ENCODE results near the gene POLD1.
"Not testable (repeated sequence)": the region's sequence is repeated elsewhere in the genome, so short reads cannot be mapped to it uniquely, and the experiment has no call there.

POLD1 gene

DNA sequence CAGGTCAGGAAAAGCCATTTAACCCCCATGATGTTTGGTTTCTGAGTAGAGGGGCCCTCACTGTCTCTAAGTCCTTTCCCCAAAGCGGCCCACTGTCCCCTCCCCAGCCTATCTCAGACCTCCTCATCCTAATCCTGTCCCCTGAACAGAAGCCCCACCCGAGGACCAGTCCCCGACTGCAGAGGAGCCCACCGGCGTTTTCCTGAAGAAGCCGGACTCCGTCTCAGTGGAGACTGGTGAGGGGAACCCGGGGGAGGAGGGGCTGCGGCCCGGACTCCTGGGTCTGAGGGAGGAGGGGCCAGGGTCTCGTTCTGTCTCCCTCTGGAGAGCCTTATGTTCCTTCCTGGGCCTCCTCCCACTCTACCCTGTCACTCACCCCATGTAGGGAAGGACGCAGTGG, 51.5 kb downstream of the POLD1 start:
- no peak for DNase-seq

DNA sequence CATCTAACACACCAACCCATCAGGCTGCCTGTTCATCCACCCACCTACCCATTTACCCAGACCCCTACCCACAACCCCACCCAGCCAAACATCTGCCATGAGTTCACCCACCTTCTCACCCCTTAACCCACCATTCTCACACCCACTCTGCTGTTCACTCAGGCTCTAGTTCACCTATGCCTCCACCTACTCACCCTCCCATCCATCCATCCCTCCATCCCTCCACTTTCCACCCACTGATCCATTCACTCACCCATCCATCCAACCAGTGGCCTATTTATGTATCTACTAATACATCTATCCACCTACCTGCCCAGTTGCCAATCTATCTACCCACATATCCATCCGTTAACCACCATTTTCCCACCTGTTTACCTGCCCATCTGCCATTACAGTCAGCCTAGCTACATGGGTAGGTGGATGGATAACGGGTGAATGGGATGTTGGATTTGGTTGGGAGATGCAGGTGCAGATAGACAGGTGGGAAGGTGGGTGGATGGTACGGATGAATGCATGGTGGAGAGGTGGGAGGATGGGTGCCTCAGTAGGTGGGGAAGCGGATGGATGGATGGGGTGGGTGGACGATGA, 53.8 kb downstream of the POLD1 start:
- DNase-seq: no peak

DNA sequence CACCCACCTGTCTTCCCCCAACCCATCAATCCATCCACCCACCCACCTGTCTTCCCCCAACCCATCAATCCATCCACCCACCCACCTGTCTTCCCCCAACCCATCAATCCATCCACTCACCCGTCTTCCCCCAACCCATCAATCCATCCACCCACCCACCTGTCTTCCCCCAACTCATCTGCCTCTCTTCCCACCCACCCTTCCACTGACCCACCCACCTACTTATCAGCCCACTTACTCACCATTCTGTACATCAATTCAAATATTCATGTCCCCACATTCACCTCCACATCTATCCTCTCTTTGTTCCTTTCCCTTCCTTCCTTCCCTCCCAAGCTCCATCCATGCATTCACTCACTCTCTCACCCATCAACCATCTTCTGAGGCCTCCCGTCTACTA, 55.0 kb downstream of the POLD1 start:
- DNase-seq: not testable (repeated sequence)

DNA sequence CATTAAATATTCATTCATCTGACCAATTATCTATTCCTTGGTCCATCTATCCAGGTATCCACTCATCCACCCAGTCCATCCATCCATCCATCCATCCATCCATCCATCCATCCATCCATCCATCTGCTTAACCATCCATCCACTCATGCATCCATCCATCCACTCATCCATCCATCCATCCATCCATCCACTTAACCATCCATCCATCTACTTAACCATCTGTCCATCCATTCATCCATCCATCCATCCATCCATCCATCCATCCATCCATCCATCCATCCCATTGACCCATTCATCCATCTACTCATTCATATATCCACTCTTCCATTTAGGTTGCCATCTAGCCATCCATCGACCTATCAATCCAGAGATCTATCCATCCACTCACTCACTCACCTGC, 59.9 kb downstream of the POLD1 start:
- no peak for DNase-seq

DNA sequence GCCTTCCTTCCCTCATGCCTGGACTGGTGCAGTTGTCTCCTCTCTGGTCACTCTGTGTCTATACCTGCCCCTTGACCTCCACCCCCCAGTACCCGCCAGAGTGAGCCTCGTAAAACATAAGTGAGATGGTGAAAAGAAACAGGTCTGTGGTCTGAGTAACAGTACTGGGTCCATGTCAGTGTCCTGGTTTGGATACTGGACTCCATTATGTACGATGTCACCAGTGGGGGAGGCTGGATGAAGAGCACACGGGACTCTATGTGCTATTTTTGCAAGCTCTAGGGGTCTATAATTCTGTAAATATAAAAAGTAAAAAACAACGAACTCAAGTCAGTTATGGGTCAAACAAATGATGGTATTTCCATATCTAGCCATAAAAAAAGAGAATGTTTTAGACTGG, 62.9 kb downstream of the POLD1 start:
- no peak for DNase-seq

DNA sequence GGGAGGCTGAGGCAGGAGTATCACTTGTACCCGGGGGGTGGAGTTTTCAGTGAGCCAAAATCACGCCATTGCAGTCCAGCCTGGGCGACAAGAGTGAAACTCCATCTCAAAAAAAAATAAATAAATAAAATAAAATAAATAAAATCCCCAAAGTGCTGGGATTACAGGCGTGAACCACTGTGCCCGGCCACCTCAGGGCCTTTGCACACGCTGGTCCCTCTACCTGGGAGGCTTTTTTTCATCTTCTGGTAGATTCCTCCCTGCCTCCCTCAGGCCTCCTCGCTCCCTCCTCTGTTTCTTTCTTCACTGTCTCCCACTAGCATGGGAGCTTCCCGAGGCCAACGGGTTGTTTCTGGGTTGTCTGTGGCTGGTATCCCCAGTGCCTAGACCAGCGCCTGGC, 63.6 kb downstream of the POLD1 start:
- DNase-seq: no peak

DNA sequence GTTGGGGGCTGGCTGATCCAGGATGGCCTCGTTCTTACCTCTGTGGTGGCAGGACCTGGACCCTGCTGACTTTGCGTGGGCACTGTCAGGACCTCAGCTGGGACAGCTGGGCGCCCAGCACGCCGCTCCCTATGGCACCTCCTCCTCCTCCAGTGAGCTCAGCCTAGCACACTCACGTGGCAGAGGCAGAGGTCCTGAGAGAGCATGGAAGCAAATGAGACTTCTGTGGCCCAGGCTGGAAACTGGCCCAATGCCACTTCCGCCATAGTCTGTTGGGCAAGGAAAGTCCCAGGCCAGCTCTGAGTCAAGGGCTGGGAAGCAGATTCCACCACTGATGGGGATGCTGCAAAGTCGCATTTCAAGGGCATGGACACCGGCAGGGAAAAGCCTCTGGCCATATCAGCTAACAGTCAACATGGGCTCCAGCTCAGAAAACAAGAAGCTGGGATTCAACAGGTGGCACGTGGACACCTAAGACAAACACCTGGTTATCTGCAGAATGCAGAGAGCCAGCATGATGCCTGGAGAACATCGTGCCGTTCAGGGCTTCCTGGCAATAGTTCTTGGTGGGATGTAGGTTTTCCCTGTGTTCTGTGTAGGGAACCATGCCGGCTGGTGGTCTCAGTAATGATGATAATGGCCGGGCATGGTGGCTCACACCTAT, 65.2 kb downstream of the POLD1 start:
- DNase-seq: no peak

DNA sequence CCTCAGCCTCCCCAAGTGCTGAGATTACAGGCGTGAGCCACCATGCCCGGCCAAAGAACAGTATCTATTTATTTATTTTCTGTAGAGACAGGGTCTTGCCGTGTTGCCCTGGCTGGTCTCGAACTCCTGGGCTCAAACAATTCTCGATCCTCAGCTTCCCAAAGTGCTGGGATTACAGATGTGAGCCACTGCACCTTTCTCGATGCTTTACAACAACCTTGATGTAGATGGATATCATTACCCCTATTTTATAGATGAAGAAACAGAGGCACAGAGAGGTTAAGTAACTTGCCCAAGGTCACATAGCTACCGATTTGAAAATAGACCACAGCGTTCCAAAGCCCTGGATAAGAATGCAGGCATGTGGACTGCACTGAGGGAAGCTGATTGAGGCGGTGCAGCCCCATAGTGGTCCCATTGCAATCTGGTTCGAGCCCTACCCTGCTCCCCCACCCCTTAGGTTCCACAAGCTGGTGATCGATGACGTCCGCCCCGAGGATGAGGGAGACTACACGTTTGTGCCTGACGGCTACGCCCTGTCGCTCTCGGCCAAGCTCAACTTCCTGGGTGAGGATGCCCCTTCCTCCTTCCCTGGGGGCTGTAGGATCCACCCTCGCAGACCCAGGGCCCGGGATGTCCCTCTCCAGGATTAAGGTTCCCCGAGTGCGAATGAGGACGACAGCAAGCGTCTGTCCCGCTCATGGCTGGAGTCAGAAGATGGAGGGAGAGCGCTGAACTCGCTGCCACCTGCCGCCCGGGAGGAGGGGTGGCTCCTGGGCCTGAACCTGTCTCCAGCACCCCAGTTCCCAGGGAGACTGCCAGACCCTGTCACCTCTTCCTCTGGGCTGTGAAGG, 66.4 kb downstream of the POLD1 start:
- no peak for DNase-seq

DNA sequence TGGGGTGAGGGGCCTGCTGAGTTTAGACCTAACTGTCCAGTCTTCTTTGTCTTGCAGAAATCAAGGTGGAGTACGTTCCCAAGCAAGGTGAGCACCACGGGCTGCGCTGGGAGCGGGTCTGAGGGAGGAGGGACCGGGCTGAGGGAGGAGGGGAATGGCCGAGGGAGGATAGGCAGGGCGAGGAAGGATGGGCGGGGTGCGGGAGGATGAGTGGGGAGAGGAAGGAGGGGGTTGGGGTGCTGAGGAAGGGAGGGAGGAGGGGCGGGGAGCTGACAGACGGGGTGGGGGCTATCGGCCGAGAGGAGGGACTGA, 67.0 kb downstream of the POLD1 start:
- no peak for DNase-seq

DNA sequence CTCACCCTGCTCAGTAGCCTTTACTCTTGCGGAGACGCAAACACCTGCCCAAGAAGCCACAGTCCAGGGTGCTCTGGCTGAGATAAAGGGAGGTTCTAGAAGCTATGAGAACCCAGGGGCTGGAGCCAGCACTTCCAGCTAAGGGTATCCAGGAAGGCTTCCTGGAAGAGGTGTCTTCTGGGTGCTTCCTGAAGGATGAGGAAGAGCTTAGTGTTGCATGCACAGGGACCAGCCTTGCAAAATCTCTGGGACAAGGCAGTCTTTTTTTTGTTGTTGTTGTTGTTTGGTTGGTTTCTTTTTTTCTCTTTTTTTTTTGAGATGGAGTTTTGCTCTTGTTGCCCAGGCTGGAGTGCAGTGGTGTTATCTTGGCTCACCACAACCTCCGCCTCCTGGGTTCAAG, 69.1 kb downstream of the POLD1 start:
- no peak for DNase-seq

DNA sequence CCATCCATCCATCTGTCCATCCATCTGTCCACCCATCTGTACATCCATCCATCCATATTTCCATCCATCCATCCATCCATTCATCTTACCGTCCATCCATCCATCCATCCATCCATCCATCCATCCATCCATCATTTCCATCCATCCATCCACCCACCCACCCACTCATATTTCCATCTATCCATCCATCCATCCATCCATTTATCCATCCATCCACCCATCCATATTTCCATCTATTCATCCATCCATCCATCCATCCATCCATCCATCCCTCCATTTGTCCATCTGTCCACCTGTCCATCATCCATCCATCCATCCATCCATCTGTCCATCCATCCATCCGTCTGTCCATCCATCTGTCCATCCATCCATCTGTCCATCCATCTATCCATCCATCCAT, 71.8 kb downstream of the POLD1 start:
- no peak for DNase-seq

DNA sequence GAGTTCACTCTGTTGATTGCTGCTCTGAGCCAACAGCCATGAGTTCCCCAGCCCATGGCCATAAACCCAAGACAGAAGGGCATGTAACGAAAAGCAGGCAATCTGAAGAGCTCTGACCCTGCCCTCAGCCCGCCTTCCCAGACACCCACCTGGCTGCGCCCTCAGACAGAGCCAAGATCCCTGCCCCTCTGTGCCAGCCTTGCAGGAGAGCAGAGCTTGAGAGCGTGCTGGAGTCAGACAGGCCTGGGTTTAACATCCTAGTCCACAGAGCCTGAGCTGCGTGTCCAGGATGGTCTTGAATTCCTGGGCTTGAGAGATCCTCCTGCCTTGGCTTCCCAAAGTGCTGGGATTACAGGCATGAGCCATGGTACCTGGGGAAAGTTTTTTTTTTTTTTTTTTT, 73.2 kb downstream of the POLD1 start:
- no peak for DNase-seq

DNA sequence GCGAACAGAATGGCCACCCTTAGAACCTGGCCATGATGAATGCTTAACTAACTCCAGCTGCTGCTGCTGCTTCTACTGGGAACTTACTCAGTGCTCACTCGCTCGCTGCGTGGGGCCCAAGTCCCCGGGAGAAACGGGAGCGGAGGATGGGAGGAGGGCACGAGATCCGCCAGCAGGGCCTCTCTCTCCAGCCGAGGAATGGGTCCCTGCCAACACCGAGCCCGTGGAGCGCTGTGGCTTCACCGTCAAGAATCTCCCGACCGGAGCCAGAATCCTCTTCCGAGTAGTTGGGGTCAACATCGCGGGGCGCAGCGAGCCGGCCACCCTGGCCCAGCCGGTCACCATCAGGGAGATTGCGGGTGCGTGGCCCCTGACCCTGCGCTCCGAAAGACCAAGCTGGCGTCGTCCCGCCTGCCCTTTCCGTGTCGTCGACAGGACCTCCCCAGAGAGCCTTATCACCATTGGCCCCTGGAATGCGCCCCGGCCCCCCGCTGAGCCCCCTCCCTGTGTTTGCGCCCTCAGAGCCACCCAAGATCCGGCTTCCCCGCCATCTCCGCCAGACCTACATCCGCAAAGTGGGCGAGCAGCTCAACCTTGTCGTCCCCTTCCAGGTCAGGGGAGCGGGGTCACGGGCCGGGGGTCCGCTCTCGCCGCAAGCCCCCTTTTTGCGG, 74.4 kb downstream of the POLD1 start:
- DNase-seq: no peak

DNA sequence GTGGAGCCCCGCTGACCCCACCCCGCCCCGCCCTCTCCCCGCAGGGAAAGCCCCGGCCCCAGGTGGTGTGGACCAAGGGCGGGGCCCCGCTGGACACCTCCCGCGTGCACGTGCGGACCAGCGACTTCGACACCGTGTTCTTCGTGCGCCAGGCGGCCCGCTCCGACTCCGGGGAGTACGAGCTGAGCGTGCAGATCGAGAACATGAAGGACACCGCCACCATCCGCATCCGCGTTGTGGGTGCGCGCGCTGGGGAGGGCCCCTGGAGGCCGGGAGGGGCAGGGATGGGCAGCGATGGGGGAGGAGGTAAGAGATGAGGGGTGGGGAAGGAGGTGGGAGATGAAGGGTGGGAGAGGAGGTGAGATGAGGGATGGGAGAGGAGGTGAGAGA, 74.9 kb downstream of the POLD1 start:
- DNase-seq: no peak

DNA sequence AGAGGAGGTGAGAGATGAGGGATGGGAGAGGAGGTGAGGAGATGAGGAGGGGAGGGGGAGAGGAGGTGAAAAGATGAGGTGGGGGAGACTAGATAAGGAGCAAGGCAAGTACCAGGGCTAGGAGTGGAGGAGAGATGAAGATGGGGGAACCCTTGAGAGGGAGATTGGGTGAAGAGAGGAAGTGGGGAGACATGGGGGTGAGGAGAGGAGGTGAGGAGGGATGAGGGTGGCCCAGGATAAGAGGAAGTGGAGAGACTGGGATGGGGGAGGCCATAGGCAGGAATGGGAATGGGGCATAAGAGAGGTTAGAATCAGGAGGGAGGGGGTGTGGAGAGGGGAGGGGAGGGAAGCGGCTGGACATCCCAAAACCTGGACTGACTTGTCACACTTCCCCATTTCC, 75.5 kb downstream of the POLD1 start:
- no peak for DNase-seq

DNA sequence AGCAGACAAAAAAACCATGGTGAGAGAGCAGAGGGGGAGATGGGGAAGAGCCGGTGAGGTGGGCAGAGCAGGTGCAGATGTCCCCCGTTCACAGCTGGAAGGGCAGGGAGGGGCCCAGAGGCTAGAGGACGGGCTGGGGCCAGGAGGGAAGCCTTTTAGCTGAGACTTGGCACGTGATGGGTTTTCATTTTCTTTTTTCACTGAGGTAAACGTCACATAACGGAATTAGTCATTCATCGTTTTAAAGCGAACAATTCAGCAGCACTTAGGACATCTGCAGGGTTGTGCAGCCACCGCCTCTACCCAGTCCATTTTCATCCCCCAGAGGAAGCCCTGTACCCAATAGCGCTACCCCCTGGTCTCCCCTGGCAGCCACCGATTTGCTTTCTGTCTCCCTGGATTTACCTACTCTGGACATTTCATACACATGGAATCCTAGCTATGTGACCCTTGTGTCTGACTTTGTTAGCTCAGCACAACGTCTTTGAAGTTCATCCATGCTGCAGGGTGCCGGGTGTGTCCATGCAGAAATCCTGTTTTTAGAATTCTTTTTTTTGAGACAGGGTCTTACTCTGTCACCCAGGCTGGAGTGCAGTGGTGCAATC, 76.1 kb downstream of the POLD1 start:
- no peak for DNase-seq

DNA sequence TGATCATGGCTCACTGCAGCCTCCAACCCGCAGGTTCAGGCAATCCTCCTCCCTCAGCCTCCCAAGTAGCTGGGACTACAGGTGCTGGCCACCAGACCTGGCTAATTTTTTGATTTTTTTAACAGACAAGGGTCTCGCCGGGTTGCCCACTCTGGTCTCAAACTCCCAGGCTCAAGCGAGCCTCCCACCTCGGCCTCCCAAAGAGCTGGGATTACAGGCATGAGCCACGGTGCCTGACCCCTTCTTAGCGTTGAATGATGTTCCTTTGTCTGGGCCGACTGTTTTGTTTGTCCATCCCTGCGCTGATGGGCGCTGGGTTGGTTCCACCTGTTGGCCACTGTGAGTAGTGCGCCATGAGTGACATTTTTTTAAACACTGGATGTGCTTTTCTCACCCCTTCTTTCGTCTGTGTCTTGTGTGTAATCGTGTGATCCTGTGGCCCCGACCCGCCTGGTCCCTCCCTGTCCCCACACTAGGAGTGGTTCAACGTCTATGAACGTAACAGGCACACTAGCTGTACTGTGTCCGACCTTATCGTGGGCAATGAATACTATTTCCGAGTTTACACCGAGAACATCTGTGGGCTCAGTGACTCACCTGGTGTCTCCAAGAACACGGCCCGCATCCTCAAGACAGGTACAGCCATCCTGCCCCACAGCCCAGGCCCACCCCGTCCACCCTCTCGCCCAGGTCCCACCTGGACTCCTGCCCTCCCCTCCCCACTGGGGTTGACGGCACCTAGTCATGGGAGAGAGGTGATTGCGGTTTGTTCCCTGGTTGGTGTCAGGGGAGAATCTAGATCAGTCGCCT, 77.1 kb downstream of the POLD1 start:
- DNase-seq: peak in 10 of 14 donors; percentile 3 to 40 (median 28)

DNA sequence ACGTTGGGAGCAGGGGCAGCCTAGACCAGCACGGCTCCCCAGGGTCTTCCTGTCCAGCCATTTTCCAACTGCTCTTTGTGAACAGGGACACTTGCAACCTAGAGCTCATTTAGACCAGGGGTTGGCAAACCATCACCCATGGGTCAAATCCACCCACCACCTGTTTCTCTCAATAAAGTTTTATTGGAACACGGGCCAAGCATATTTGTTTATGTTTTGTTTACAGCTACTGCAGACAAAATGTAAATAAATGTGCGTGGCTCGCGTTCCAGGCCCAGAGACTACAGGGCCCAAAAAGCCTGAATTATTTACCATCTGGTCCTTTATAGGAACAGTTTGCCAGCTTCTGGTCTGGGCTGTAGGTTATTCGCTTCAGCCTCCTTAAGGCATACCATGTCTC, 78.8 kb downstream of the POLD1 start:
- DNase-seq: no peak

DNA sequence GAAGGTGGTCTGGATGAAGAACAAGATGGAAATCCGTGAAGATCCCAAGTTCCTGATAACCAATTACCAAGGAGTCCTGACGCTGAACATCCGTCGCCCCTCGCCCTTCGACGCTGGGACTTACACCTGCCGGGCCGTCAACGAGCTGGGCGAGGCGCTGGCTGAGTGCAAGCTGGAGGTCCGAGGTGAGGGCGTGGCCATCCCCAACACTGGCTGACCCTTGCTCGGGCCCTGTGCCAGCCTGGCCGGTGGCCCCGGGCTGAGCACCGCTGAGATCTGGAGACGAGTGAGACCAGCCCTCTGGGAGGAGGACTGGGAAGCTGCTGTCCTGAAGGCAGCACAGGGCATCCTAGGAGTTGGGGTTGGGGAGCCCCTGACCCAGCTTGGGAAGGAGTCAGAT, 80.2 kb downstream of the POLD1 start:
- no peak for DNase-seq

DNA sequence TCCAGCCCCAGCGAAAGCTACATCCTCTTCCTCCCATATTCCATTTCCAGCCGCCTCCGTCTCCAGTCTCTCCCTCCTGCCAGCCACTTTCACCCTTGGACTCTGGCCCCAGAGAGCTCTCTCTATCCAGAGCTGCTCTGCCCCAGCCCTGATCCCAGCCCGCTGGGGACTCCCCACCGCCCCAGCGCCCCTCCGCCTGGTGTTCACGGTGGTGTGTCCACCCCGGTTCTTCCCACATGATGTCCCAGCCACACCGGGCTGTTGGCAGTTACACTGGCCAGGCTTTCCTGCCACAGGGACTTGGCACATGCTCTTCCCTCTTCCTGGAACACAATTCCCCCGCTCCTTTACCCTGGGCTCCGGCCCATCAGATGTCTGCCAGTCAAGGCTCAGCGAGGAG, 80.9 kb downstream of the POLD1 start:
- DNase-seq: no peak

DNA sequence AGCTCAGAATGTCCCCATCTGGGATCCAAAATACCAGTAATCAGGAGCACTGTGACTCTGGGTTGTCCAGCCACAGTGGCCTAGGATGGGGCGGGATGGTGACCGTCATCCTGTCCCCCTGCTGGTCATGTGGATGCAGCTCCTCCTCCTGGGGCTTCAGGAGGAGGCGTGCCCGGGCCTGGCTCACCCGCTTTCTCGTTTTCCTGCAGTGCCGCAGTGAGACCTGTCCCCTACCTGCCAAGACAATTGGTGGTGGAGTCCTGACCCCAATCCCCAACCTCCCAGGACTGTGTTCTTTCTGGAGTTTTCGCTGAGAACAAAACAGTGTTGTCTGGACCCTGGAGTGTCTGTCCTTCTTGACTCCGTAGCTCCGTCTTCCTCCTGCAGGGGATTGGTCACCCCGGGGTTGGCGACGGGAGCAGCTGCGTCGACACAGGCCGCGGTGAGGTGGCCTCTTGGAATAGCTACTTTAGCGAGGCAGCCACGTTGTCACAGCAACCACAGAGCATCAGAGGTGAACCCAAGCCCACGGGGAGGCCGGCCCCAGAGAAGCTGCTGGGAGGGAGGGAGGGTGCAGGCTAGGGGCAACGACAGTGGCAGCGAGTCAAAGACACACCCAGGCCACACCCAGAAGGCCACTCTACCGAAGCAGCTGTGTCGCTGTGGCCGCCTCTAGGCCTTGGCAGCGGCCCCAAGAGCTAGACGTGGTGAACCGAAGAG, 82.0 kb downstream of the POLD1 start:
- no peak for DNase-seq

DNA sequence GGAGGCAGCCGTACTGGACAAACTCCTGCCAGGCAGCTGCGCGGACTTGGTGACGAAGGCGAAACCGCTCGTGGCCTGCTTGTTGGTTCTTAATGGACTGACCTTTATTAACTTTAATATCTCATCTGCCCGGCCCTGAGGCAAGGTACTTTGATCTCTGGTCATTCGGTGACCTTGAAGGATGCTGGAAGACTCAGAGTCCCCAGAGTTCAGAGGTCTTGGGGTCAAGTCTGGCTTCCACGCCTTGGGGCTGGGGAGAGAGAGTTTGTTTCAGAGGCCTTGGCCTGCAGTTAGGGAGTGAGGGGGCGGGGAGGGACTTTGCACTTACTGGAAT, 82.5 kb downstream of the POLD1 start:
- no peak for DNase-seq

Measured in C1 segment of cervical spinal cord (tissue), 14 donors.